ENCODE results near the gene GRIN3B. TPM values are rescaled to one million over a fixed set of nuclear protein-coding genes. Genes with fewer than 3 reads are reported as not detected.

The GRIN3B gene
- total RNA-seq, 2 experiments from 2014 or later = not detected

GRCh38 chr19:988510-988909 lies 11.7 kb upstream of the GRIN3B start:
- no peak for DNase-seq
- Mint-ChIP-seq H3K4me1 (ENCODE audit: low read depth) (peaks cover 37% of the 10 kb centered on the region), H3K9me3 (ENCODE audit: insufficient read depth) (no peaks in the 10 kb centered on the region), H3K36me3 (ENCODE audit: low read depth) (peaks cover 20% of the 10 kb centered on the region), H3K27ac (peak overlapping the region; percentile 34), H3K4me3 (no peak overlapping the region), H3K27me3 (ENCODE audit: low read depth) (no peaks in the 10 kb centered on the region)
- no peak for ATAC-seq
- ChIA-PET CTCF (no interaction called here), POLR2A (no interaction called here)

GRCh38 chr19:989381-990081 lies 10.7 kb upstream of the GRIN3B start:
- ChIA-PET CTCF (no interaction called here), POLR2A (interaction anchor here (0.7 kb wide), 1 partner anchor 569 kb away, joined by 3 read pairs; no protein-coding TSS in a partner anchor)
- ATAC-seq = no peak
- DNase-seq = no peak
- Mint-ChIP-seq H3K9me3 (ENCODE audit: insufficient read depth) (no peaks in the 10 kb centered on the region), H3K4me1 (ENCODE audit: low read depth) (peaks cover 28% of the 10 kb centered on the region), H3K36me3 (ENCODE audit: low read depth) (peaks cover 20% of the 10 kb centered on the region), H3K27me3 (ENCODE audit: low read depth) (no peaks in the 10 kb centered on the region), H3K27ac (no peak overlapping the region), H3K4me3 (no peak overlapping the region)

- POLR2A ChIA-PET = no interaction called here
- H3K27ac Mint-ChIP-seq = no peak overlapping the region
- CTCF ChIA-PET = no interaction called here
- peaks cover 23% of the 10 kb centered on the region for H3K4me1 Mint-ChIP-seq (ENCODE audit: low read depth)
- H3K9me3 Mint-ChIP-seq (ENCODE audit: insufficient read depth) = no peaks in the 10 kb centered on the region
- no peaks in the 10 kb centered on the region for H3K27me3 Mint-ChIP-seq (ENCODE audit: low read depth)
- DNase-seq (no peak), ATAC-seq (no peak)
- H3K36me3 Mint-ChIP-seq (ENCODE audit: low read depth) = peaks cover 20% of the 10 kb centered on the region
- H3K4me3 Mint-ChIP-seq = no peak overlapping the region
Measured at GRCh38 chr19:990119-990571, 10.1 kb upstream of the GRIN3B start.

- DNase-seq (no peak), ATAC-seq (no peak)
- peaks cover 19% of the 10 kb centered on the region for H3K4me1 Mint-ChIP-seq (ENCODE audit: low read depth)
- no peaks in the 10 kb centered on the region for H3K27me3 Mint-ChIP-seq (ENCODE audit: low read depth)
- H3K36me3 Mint-ChIP-seq (ENCODE audit: low read depth) = peaks cover 20% of the 10 kb centered on the region
- no peaks in the 10 kb centered on the region for H3K9me3 Mint-ChIP-seq (ENCODE audit: insufficient read depth)
- H3K27ac Mint-ChIP-seq = peak overlapping the region; percentile 25
- H3K4me3 Mint-ChIP-seq = no peak overlapping the region
- POLR2A ChIA-PET = no interaction called here
- CTCF ChIA-PET = no interaction called here
Measured at GRCh38 chr19:990746-991145, 9.5 kb upstream of the GRIN3B start.

GRCh38 chr19:991174-991931 lies 8.9 kb upstream of the GRIN3B start:
- ChIA-PET CTCF (no interaction called here), POLR2A (no interaction called here)
- H3K9me3 Mint-ChIP-seq (ENCODE audit: insufficient read depth) = no peaks in the 10 kb centered on the region
- DNase-seq (peak; percentile 69), ATAC-seq (peak; percentile 69)
- H3K36me3 Mint-ChIP-seq (ENCODE audit: low read depth) = peaks cover 20% of the 10 kb centered on the region
- no peak overlapping the region for H3K27ac Mint-ChIP-seq
- no peak overlapping the region for H3K4me3 Mint-ChIP-seq
- peaks cover 2% of the 10 kb centered on the region for H3K27me3 Mint-ChIP-seq (ENCODE audit: low read depth)
- peaks cover 21% of the 10 kb centered on the region for H3K4me1 Mint-ChIP-seq (ENCODE audit: low read depth)

- ChIA-PET CTCF (no interaction called here), POLR2A (no interaction called here)
- DNase-seq (no peak), ATAC-seq (no peak)
- no peak overlapping the region for H3K27ac Mint-ChIP-seq
- peaks cover 25% of the 10 kb centered on the region for H3K4me1 Mint-ChIP-seq (ENCODE audit: low read depth)
- H3K36me3 Mint-ChIP-seq (ENCODE audit: low read depth) = peaks cover 18% of the 10 kb centered on the region
- peaks cover 5% of the 10 kb centered on the region for H3K27me3 Mint-ChIP-seq (ENCODE audit: low read depth)
- no peak overlapping the region for H3K4me3 Mint-ChIP-seq
- no peaks in the 10 kb centered on the region for H3K9me3 Mint-ChIP-seq (ENCODE audit: insufficient read depth)
Measured at GRCh38 chr19:991932-992669, 8.1 kb upstream of the GRIN3B start.

GRCh38 chr19:992670-993055 lies 7.6 kb upstream of the GRIN3B start:
- Mint-ChIP-seq H3K36me3 (ENCODE audit: low read depth) (peaks cover 18% of the 10 kb centered on the region), H3K27ac (no peak overlapping the region), H3K4me3 (no peak overlapping the region), H3K9me3 (ENCODE audit: insufficient read depth) (no peaks in the 10 kb centered on the region), H3K4me1 (ENCODE audit: low read depth) (peaks cover 25% of the 10 kb centered on the region), H3K27me3 (ENCODE audit: low read depth) (peaks cover 7% of the 10 kb centered on the region)
- ChIA-PET POLR2A (no interaction called here), CTCF (no interaction called here)
- DNase-seq (no peak), ATAC-seq (no peak)

GRCh38 chr19:993361-993830 lies 6.8 kb upstream of the GRIN3B start:
- ChIA-PET CTCF (no interaction called here), POLR2A (no interaction called here)
- H3K4me1 Mint-ChIP-seq (ENCODE audit: low read depth) = peaks cover 22% of the 10 kb centered on the region
- no peak overlapping the region for H3K27ac Mint-ChIP-seq
- no peak overlapping the region for H3K4me3 Mint-ChIP-seq
- H3K27me3 Mint-ChIP-seq (ENCODE audit: low read depth) = peaks cover 13% of the 10 kb centered on the region
- ATAC-seq (no peak), DNase-seq (no peak)
- peaks cover 18% of the 10 kb centered on the region for H3K36me3 Mint-ChIP-seq (ENCODE audit: low read depth)
- no peaks in the 10 kb centered on the region for H3K9me3 Mint-ChIP-seq (ENCODE audit: insufficient read depth)

GRCh38 chr19:993831-994393 lies 6.3 kb upstream of the GRIN3B start:
- no peak overlapping the region for H3K27ac Mint-ChIP-seq
- peaks cover 14% of the 10 kb centered on the region for H3K36me3 Mint-ChIP-seq (ENCODE audit: low read depth)
- no peak overlapping the region for H3K4me3 Mint-ChIP-seq
- H3K4me1 Mint-ChIP-seq (ENCODE audit: low read depth) = peaks cover 17% of the 10 kb centered on the region
- ATAC-seq (no peak), DNase-seq (no peak)
- CTCF ChIA-PET = no interaction called here
- POLR2A ChIA-PET = no interaction called here
- no peaks in the 10 kb centered on the region for H3K9me3 Mint-ChIP-seq (ENCODE audit: insufficient read depth)
- peaks cover 16% of the 10 kb centered on the region for H3K27me3 Mint-ChIP-seq (ENCODE audit: low read depth)

- no peak for DNase-seq
- Mint-ChIP-seq H3K36me3 (ENCODE audit: low read depth) (peaks cover 14% of the 10 kb centered on the region), H3K27ac (no peak overlapping the region), H3K27me3 (ENCODE audit: low read depth) (peaks cover 22% of the 10 kb centered on the region), H3K9me3 (ENCODE audit: insufficient read depth) (no peaks in the 10 kb centered on the region), H3K4me1 (ENCODE audit: low read depth) (peaks cover 13% of the 10 kb centered on the region), H3K4me3 (no peak overlapping the region)
- ChIA-PET POLR2A (no interaction called here), CTCF (no interaction called here)
- ATAC-seq = no peak
Measured at GRCh38 chr19:994516-994915, 5.7 kb upstream of the GRIN3B start.

GRCh38 chr19:995051-995827 lies 5.0 kb upstream of the GRIN3B start:
- CTCF ChIA-PET = no interaction called here
- Mint-ChIP-seq H3K4me3 (no peak overlapping the region), H3K9me3 (ENCODE audit: insufficient read depth) (no peaks in the 10 kb centered on the region), H3K36me3 (ENCODE audit: low read depth) (peaks cover 14% of the 10 kb centered on the region), H3K27ac (no peak overlapping the region), H3K27me3 (ENCODE audit: low read depth) (peaks cover 23% of the 10 kb centered on the region), H3K4me1 (ENCODE audit: low read depth) (peaks cover 11% of the 10 kb centered on the region)
- DNase-seq (no peak), ATAC-seq (no peak)
- POLR2A ChIA-PET = interaction anchor here (1.3 kb wide), 1 partner anchor 11 kb away, joined by 3 read pairs; the partner anchor contains the start of gene WDR18

Data from activated CD8-positive, alpha-beta T cell treated with anti-CD3 and anti-CD28 coated beads, Interleukin-2, amount 10 ng/mL, durations not matched to agents 7 days and 5 days (primary cell).